AG04449 (cell line): ENCODE results near the gene HLA-A.

Source experiments
- CTCF ChIA-PET: fragments of 350-600 bp; formaldehyde crosslinking; extraction: SDS; loops from one replicate; lab custom pipeline; 2021; ENCODE audit warnings: antibody characterized with exemption; lab: Yijun Ruan, JAX
- POLR2A ChIA-PET: fragments of 400-600, 350-600 bp; formaldehyde crosslinking; extraction: SDS; loops from one replicate; lab custom pipeline; 2020; ENCODE audit warnings: antibody characterized with exemption, inconsistent platforms; lab: Yijun Ruan, JAX
- DNase-seq: peaks from one replicate; pipeline ENCODE4 v3.0.0-alpha.2; 2010; ENCODE audit warnings: low read depth, low spot score
- H3K4me3 ChIP-seq: 2 replicates; pipeline ENCODE4 v1.5.1; 2011; ENCODE audit warnings: low read depth, mild to moderate bottlenecking, control low read depth, low read length
- TF ChIP-seq, protein P1 (sequence below): IDR thresholded peaks from one replicate; pipeline ENCODE4 v1.5.1; 2011; ENCODE audit warnings: mild to moderate bottlenecking, moderate library complexity, low read length, control low read depth, inconsistent platforms; ENCODE audit not compliant: insufficient read depth; ENCODE audit errors: missing control alignments

The HLA-A gene

GRCh38 chr6:29954272-29954671 is 11.9 kb downstream of the HLA-A start:
- H3K4me3 ChIP-seq = no peak overlapping the region
- POLR2A ChIA-PET = no interaction called here
- DNase-seq = no peak
- CTCF ChIA-PET = interaction anchor here (2.6 kb wide), 1 partner anchor 10 kb away, joined by 9 read pairs; no protein-coding TSS in a partner anchor
- TF ChIP-seq, protein P1, sequence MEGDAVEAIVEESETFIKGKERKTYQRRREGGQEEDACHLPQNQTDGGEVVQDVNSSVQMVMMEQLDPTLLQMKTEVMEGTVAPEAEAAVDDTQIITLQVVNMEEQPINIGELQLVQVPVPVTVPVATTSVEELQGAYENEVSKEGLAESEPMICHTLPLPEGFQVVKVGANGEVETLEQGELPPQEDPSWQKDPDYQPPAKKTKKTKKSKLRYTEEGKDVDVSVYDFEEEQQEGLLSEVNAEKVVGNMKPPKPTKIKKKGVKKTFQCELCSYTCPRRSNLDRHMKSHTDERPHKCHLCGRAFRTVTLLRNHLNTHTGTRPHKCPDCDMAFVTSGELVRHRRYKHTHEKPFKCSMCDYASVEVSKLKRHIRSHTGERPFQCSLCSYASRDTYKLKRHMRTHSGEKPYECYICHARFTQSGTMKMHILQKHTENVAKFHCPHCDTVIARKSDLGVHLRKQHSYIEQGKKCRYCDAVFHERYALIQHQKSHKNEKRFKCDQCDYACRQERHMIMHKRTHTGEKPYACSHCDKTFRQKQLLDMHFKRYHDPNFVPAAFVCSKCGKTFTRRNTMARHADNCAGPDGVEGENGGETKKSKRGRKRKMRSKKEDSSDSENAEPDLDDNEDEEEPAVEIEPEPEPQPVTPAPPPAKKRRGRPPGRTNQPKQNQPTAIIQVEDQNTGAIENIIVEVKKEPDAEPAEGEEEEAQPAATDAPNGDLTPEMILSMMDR = no peak

GRCh38 chr6:29955783-29956182 is 13.5 kb downstream of the HLA-A start:
- no peak for DNase-seq
- ChIA-PET CTCF (no interaction called here), POLR2A (no interaction called here)
- TF ChIP-seq, protein P1 = no peak
- H3K4me3 ChIP-seq = no peak overlapping the region

DNA sequence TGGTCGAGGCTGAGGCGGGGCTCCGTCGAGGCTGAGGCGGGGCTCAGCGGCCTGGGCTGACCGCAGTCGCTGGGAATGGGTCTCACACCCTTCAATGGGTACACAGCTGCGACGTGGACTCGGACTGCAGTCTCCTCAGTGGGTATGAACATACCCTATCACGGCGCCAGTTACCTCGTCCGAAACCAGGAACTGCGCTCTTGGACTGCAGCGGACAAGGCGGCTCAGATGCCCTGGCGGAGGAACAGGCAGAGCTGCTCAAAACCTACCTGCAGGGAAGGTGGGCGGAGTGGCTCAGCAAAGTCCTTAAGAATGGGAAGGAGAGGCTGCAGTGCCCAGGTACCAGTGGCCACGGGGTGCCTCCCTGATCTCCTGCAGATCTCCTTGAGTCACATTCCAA is 14.2 kb downstream of the HLA-A start:
- TF ChIP-seq, protein P1 = no peak

DNA sequence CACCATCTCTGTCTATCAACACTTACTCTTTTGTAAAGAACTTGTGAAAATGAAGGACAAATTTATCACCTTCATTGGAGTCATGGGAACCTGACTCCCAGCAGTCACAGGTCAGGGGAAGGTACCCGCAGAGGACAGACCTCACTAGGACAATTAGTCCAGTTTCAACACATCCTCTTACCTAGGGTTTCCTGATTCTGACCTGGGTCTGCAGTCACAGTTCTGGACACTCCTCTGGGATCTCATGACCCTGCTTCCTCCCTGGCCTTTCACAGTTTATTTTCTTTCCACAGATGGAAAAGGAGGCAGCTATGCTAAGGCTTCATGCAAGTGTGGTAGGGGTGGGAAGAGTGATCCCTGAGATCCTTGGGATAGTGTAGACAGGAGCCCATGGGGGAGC is 15.7 kb downstream of the HLA-A start:
- CTCF ChIA-PET = no interaction called here
- TF ChIP-seq, protein P1 = no peak
- H3K4me3 ChIP-seq = no peak overlapping the region
- DNase-seq = no peak
- POLR2A ChIA-PET = no interaction called here

More for the DNA sequence above, 14.2 kb downstream of the HLA-A start:
- no peak for DNase-seq
- H3K4me3 ChIP-seq = no peak overlapping the region
- POLR2A ChIA-PET = no interaction called here
- CTCF ChIA-PET = no interaction called here

DNA sequence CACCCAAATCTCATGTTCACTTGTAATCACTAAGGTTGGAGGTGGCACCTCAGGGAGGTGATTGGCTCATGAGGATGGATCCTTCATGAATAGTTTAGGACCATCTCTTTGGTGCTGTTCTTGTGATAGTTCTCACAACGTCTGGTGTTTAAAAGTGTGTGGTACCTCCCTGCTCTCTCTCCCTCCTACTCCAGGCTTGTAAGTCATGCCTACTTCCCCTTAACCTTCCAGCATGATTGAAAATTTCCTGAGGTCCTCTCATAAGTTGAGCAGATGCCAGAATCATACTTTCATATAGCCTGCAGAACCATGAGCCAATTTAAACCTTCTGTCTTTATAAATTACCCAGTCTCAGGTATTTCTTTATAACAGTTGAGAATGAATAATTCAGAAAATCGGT is 16.6 kb downstream of the HLA-A start:
- ChIA-PET CTCF (no interaction called here), POLR2A (no interaction called here)
- no peak for DNase-seq

GRCh38 chr6:29959467-29959866 is 17.1 kb downstream of the HLA-A start:
- TF ChIP-seq, protein P1 = no peak
- POLR2A ChIA-PET = no interaction called here
- CTCF ChIA-PET = interaction anchor here (1.2 to 1.5 kb wide), 3 partner anchors 17 to 112 kb away, joined by 3 read pairs; partner anchors contain the start of gene HLA-A

More for the DNA sequence above, 16.6 kb downstream of the HLA-A start:
- no peak overlapping the region for H3K4me3 ChIP-seq
- TF ChIP-seq, protein P1 = no peak

More at GRCh38 chr6:29959467-29959866, 17.1 kb downstream of the HLA-A start:
- no peak for DNase-seq
- no peak overlapping the region for H3K4me3 ChIP-seq
